Fibroblast of lung (primary cell): ENCODE data around the gene RABGAP1.

Source experiments
- EZH2 ChIP-seq: IDR thresholded peaks from 2 replicates; pipeline ENCODE4 v1.5.1; 2012; ENCODE audit warnings: low read length, control low read depth, mild to moderate bottlenecking; ENCODE audit errors: missing control alignments
- TF ChIP-seq, protein P1 (sequence below), 2 donors: IDR thresholded peaks in 1 of 2; conservative IDR thresholded peaks in 1 of 2; 1 replicate in 1 of 2; 2 replicates in 1 of 2; pipeline ENCODE4 v1.5.1; 2011 to 2012; ENCODE audit warnings: low read length in 2 of 2, control low read depth in 1 of 2, inconsistent platforms in 1 of 2, low read depth in 1 of 2, mild to moderate bottlenecking in 1 of 2

- TF ChIP-seq, protein P1, sequence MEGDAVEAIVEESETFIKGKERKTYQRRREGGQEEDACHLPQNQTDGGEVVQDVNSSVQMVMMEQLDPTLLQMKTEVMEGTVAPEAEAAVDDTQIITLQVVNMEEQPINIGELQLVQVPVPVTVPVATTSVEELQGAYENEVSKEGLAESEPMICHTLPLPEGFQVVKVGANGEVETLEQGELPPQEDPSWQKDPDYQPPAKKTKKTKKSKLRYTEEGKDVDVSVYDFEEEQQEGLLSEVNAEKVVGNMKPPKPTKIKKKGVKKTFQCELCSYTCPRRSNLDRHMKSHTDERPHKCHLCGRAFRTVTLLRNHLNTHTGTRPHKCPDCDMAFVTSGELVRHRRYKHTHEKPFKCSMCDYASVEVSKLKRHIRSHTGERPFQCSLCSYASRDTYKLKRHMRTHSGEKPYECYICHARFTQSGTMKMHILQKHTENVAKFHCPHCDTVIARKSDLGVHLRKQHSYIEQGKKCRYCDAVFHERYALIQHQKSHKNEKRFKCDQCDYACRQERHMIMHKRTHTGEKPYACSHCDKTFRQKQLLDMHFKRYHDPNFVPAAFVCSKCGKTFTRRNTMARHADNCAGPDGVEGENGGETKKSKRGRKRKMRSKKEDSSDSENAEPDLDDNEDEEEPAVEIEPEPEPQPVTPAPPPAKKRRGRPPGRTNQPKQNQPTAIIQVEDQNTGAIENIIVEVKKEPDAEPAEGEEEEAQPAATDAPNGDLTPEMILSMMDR (conservative IDR thresholded peaks at IDR 0.05 in 1 of 2, IDR thresholded peaks at IDR 0.05 in 1 of 2; ENCODE audit: low read depth in 1 of 2, low read length in 2 of 2) = no peak
- no peak for TF ChIP-seq EZH2
These were observed 36.4 kb upstream of the RABGAP1 start for GRCh38 chr9:122904466-122904822.
